IMR-90 (cell line): ENCODE data around the gene TSPAN14. TPM values are rescaled to one million over a fixed set of nuclear protein-coding genes. Genes with fewer than 3 reads are reported as not detected.

ENCODE experiments used
- ATAC-seq: fragments of 200-7000 bp; cut with Tn5 transposase; 2 replicates; pipeline ENCODE4 v1.9.1; 2020; ENCODE audit warnings: low read depth, mild to moderate bottlenecking, moderate library complexity
- BruUV-seq: library from RNA; stranded (reverse); fragments of 400-500 nt; replicated peaks from 2 replicates; lab custom pipeline; 2021; lab: Mats Ljungman, UMichigan
- CTCF ChIA-PET: fragments of 300-600 bp; formaldehyde crosslinking; extraction: SDS; loops from one replicate; lab custom pipeline; 2021; ENCODE audit warnings: antibody characterized with exemption; lab: Yijun Ruan, JAX
- POLR2A ChIA-PET: fragments of 300-600 bp; sonication (Branson Sonifier 250); formaldehyde crosslinking; loops from one replicate; lab custom pipeline; 2022; ENCODE audit warnings: antibody characterized with exemption; ENCODE audit not compliant: unreplicated experiment; lab: Charles Lee
- DNase-seq: peaks from one replicate; pipeline ENCODE4 v3.0.0; 2013
- H2AFZ ChIP-seq: replicated peaks from 2 replicates; pipeline ENCODE3; 2013; ENCODE audit warnings: low read length, mild to moderate bottlenecking; ENCODE audit not compliant: poor library complexity
- H2AK5ac ChIP-seq: 2 replicates; pipeline ENCODE4 v1.6.1; 2013; ENCODE audit warnings: low read depth, low read length, inconsistent platforms
- H2AK9ac ChIP-seq: replicated peaks from 2 replicates; pipeline ENCODE3; 2013; ENCODE audit warnings: mild to moderate bottlenecking, low read depth, low read length, moderate library complexity; ENCODE audit not compliant: poor library complexity
- H2BK120ac ChIP-seq: 2 replicates; pipeline ENCODE4 v1.6.1; 2013; ENCODE audit warnings: low read depth, low read length, inconsistent platforms
- H2BK15ac ChIP-seq: 3 replicates; pipeline ENCODE4 v1.6.1; 2013; ENCODE audit warnings: low read depth, low read length, inconsistent platforms
- H2BK20ac ChIP-seq: 2 replicates; pipeline ENCODE4 v1.6.1; 2013; ENCODE audit warnings: low read depth, mild to moderate bottlenecking, inconsistent platforms, low read length, moderate library complexity
- H2BK5ac ChIP-seq: 2 replicates; pipeline ENCODE4 v1.6.1; 2013; ENCODE audit warnings: mild to moderate bottlenecking, low read depth, low read length, inconsistent platforms; ENCODE audit not compliant: poor library complexity, severe bottlenecking
- H3K14ac ChIP-seq: replicated peaks from 2 replicates; pipeline ENCODE4 v1.6.1; 2013; ENCODE audit warnings: low read depth, low read length, inconsistent platforms
- H3K18ac ChIP-seq: 2 replicates; pipeline ENCODE4 v1.6.1; 2013; ENCODE audit warnings: low read depth, low read length, control low read depth
- H3K23ac ChIP-seq: 2 replicates; pipeline ENCODE4 v1.6.1; 2013; ENCODE audit warnings: low read depth, low read length, inconsistent platforms
- H3K27ac ChIP-seq: 2 replicates; pipeline ENCODE4 v1.5.1; 2013; ENCODE audit warnings: mild to moderate bottlenecking, control low read depth, low read length; ENCODE audit not compliant: insufficient read depth
- H3K27me3 ChIP-seq: 2 replicates; pipeline ENCODE4 v1.6.1; 2013; ENCODE audit warnings: low read length; ENCODE audit not compliant: control insufficient read depth, insufficient read depth
- H3K36me3 ChIP-seq: 2 replicates; pipeline ENCODE4 v1.6.1; 2013; ENCODE audit warnings: low read length, mixed read lengths; ENCODE audit not compliant: control insufficient read depth, insufficient read depth
- H3K4ac ChIP-seq: 2 replicates; pipeline ENCODE4 v1.6.1; 2013; ENCODE audit warnings: low read depth, low read length, inconsistent platforms
- H3K4me1 ChIP-seq: 2 replicates; pipeline ENCODE4 v1.6.1; 2013; ENCODE audit warnings: low read length, mixed read lengths; ENCODE audit not compliant: control insufficient read depth, insufficient read depth
- H3K4me2 ChIP-seq: 2 replicates; pipeline ENCODE4 v1.6.1; 2013; ENCODE audit warnings: low read depth, mild to moderate bottlenecking, control low read depth, low read length, moderate library complexity
- H3K4me3 ChIP-seq: 2 replicates; pipeline ENCODE4 v1.5.1; 2013; ENCODE audit warnings: low read depth, mild to moderate bottlenecking, control low read depth, low read length, moderate library complexity; ENCODE audit not compliant: insufficient read depth
- H3K56ac ChIP-seq: 2 replicates; pipeline ENCODE4 v1.6.1; 2013; ENCODE audit warnings: low read length, inconsistent platforms; ENCODE audit not compliant: insufficient read depth; ENCODE audit errors: extremely low read depth
- H3K79me1 ChIP-seq, 2 experiments: 2 replicates each; pipeline ENCODE4 v1.6.1; 2013; ENCODE audit warnings: low read length in 2 of 2, inconsistent platforms in 1 of 2, low read depth in 1 of 2
- H3K9ac ChIP-seq: 2 replicates; pipeline ENCODE4 v1.6.1; 2013; ENCODE audit warnings: low read depth, low read length, control low read depth
- H3K9me1 ChIP-seq: 2 replicates; pipeline ENCODE4 v1.6.1; 2013; ENCODE audit warnings: low read length, inconsistent platforms; ENCODE audit not compliant: insufficient read depth
- H3K9me3 ChIP-seq: 2 replicates; pipeline ENCODE4 v1.6.1; 2013; ENCODE audit warnings: low read length; ENCODE audit not compliant: control insufficient read depth, insufficient read depth
- H4K20me1 ChIP-seq: 2 replicates; pipeline ENCODE4 v1.6.1; 2013; ENCODE audit warnings: low read length, inconsistent platforms; ENCODE audit not compliant: insufficient read depth
- H4K5ac ChIP-seq: 2 replicates; pipeline ENCODE4 v1.6.1; 2013; ENCODE audit warnings: mild to moderate bottlenecking, low read depth, low read length, control low read depth
- H4K8ac ChIP-seq, 2 experiments: 2 replicates each; pipeline ENCODE4 v1.6.1; 2013; ENCODE audit warnings: low read depth in 2 of 2, low read length in 2 of 2, control low read depth in 1 of 2, inconsistent platforms in 1 of 2
- H4K91ac ChIP-seq: 2 replicates; pipeline ENCODE4 v1.6.1; 2013; ENCODE audit warnings: low read depth, low read length, inconsistent platforms; ENCODE audit not compliant: insufficient read depth
- BHLHE40 ChIP-seq: fragments of 150-350 bp; IDR thresholded peaks from 2 replicates; pipeline ENCODE4 v1.6.1; 2016; ENCODE audit warnings: mild to moderate bottlenecking, low read depth, low read length
- CEBPB ChIP-seq: IDR thresholded peaks from 2 replicates; pipeline ENCODE4 v1.6.1; 2012; ENCODE audit warnings: low read depth, low read length, improper control_type of control experiment
- CHD1 ChIP-seq: IDR thresholded peaks from 2 replicates; pipeline ENCODE4 v1.6.1; 2012; ENCODE audit warnings: low read depth, low read length, improper control_type of control experiment
- CTCF ChIP-seq: conservative IDR thresholded peaks from 2 replicates; pipeline ENCODE4 v1.5.1; 2012; ENCODE audit warnings: mild to moderate bottlenecking, low read depth, low read length, improper control_type of control experiment
- ELK1 ChIP-seq: fragments of 150-350 bp; IDR thresholded peaks from 2 replicates; pipeline ENCODE4 v1.6.1; 2016; ENCODE audit warnings: low read depth, mild to moderate bottlenecking, low read length, moderate library complexity, borderline replicate concordance
- FOS ChIP-seq: fragments of 150-350 bp; IDR thresholded peaks from 2 replicates; pipeline ENCODE4 v1.6.1; 2016; ENCODE audit warnings: low read depth, low read length
- MAFK ChIP-seq: IDR thresholded peaks from 2 replicates; pipeline ENCODE4 v1.6.1; 2012; ENCODE audit warnings: low read depth, low read length, improper control_type of control experiment
- MAZ ChIP-seq: IDR thresholded peaks from 2 replicates; pipeline ENCODE4 v1.6.1; 2012; ENCODE audit warnings: low read depth, mild to moderate bottlenecking, low read length, improper control_type of control experiment, moderate library complexity, borderline replicate concordance
- MXI1 ChIP-seq: IDR thresholded peaks from 2 replicates; pipeline ENCODE4 v1.6.1; 2012; ENCODE audit warnings: low read depth, mild to moderate bottlenecking, low read length, moderate library complexity, borderline replicate concordance
- NFE2L2 ChIP-seq: fragments of 150-350 bp; IDR thresholded peaks from 2 replicates; pipeline ENCODE4 v1.6.1; 2016; ENCODE audit warnings: low read depth, mild to moderate bottlenecking, low read length
- POLR2A ChIP-seq: IDR thresholded peaks from 2 replicates; pipeline ENCODE4 v1.6.1; 2012; ENCODE audit warnings: mild to moderate bottlenecking, low read depth, low read length
- RAD21 ChIP-seq: IDR thresholded peaks from 2 replicates; pipeline ENCODE4 v1.6.1; 2012; ENCODE audit warnings: low read length, improper control_type of control experiment
- RCOR1 ChIP-seq: IDR thresholded peaks from 2 replicates; pipeline ENCODE4 v1.6.1; 2012; ENCODE audit warnings: mild to moderate bottlenecking, low read length, improper control_type of control experiment; ENCODE audit not compliant: insufficient replicate concordance
- RFX5 ChIP-seq: IDR thresholded peaks from 2 replicates; pipeline ENCODE4 v1.8.0; 2012; ENCODE audit warnings: low read depth, mild to moderate bottlenecking, low read length, moderate library complexity
- SMC3 ChIP-seq: fragments of 150-350 bp; IDR thresholded peaks from 2 replicates; pipeline ENCODE4 v1.6.1; 2016; ENCODE audit warnings: low read depth, mild to moderate bottlenecking, antibody characterized with exemption, low read length, moderate library complexity
- USF2 ChIP-seq: fragments of 150-350 bp; IDR thresholded peaks from 2 replicates; pipeline ENCODE4 v1.6.1; 2017; ENCODE audit warnings: mild to moderate bottlenecking, antibody characterized with exemption, low read length, low read depth
- WGBS, 2 experiments: methylation state at CpG; one replicate each; pipeline versions ENCODE4 v1.1.5 to v1.1.7; 2013; ENCODE audit warnings: missing lambda C conversion rate in 2 of 2; ENCODE audit not compliant: insufficient read length in 1 of 2; ENCODE audit errors: extremely low coverage in 2 of 2; 5-methylcytosine and 5-hydroxymethylcytosine counted together
- dilution Hi-C: fragments of 300-500 bp; cut with HindIII; formaldehyde crosslinking; loops from one replicate; pipeline ENCODE4 v1.14.3; 2018; ENCODE audit warnings: low sequenced_read_pairs; ENCODE audit not compliant: unreplicated experiment
- in situ Hi-C: fragments of 300-500 bp; cut with MboI; formaldehyde crosslinking; loops from 3 replicates; pipeline ENCODE4 v1.14.3; 2019; ENCODE audit warnings: low sequenced_read_pairs, inconsistent platforms, mixed read lengths
- intact Hi-C: fragments of 100-400 bp; cut with micrococcal nuclease; formaldehyde crosslinking; loops from 2 replicates; pipeline ENCODE4 v1.10.0; 2022
- polyA plus RNA-seq, 3 experiments: library from polyadenylated mRNA; depleted of rRNA; stranded (reverse); fragments of >200 nt; gene quantifications; 2 replicates each; pipeline ENCODE4 v1.2.3, GENCODE V29; 2012; ENCODE audit warnings: low replicate concordance in 1 of 3
- total RNA-seq: library from RNA; depleted of rRNA; stranded (reverse); fragments of >200 nt; gene quantifications from 2 replicates; pipeline ENCODE4 v1.2.3, GENCODE V29; 2012

Gene TSPAN14
- total and polyA plus RNA-seq, 2 of the 4 experiments (the other 2 are of a cell fraction): 18.5 to 43.0 TPM

- no TSS peak for BruUV-seq
- TF ChIP-seq CEBPB (no peak), MAZ (no peak), SMC3 (no peak), CHD1 (no peak), USF2 (no peak), FOS (no peak), NFE2L2 (no peak), RCOR1 (no peak), RAD21 (no peak), MXI1 (no peak), BHLHE40 (no peak), RFX5 (no peak), ELK1 (no peak), CTCF (no peak), POLR2A (no peak), MAFK (no peak)
- Histone ChIP-seq H3K18ac (no peak overlapping the region), H4K20me1 (no peaks in the 10 kb centered on the region), H2AFZ (no peak overlapping the region), H2BK20ac (no peak overlapping the region), H2BK15ac (no peak overlapping the region), H4K8ac (no peak overlapping the region), H3K4me2 (no peak overlapping the region), H3K4me1 (no peaks in the 10 kb centered on the region), H2BK120ac (no peak overlapping the region), H3K4ac (no peak overlapping the region), H3K9me3 (no peaks in the 10 kb centered on the region), H3K56ac (no peak overlapping the region), H2AK9ac (no peak overlapping the region), H4K5ac (no peak overlapping the region), H3K9ac (no peak overlapping the region), H3K36me3 (no peaks in the 10 kb centered on the region), H3K4me3 (no peak overlapping the region), H4K91ac (no peak overlapping the region), H3K27ac (no peak overlapping the region), H3K14ac (no peak overlapping the region), H2BK5ac (no peak overlapping the region), H3K79me1 (no peaks in the 10 kb centered on the region), H3K9me1 (no peaks in the 10 kb centered on the region), H3K27me3 (peaks cover 5% of the 10 kb centered on the region), H3K23ac (no peak overlapping the region), H2AK5ac (no peak overlapping the region)
- ATAC-seq: no peak
- ChIA-PET POLR2A (no interaction called here), CTCF (no interaction called here)
- DNase-seq: no peak
- intact Hi-C loops: no loop called here
- no CpG with 5 or more reads among the region's 5 CpGs for WGBS, 2 experiments
- in situ Hi-C loops: no loop called here
- dilution Hi-C loops: no loop called here
These were observed 99.9 kb downstream of the TSPAN14 start for GRCh38 chr10:80554050-80554449.
